Ishikawa (cell line): ENCODE data around the gene RFTN1.

ENCODE experiments used
- CEBPB ChIP-seq: IDR thresholded peaks from 2 replicates; pipeline ENCODE4 v1.6.1; 2012
- CREB1 ChIP-seq: IDR thresholded peaks from 2 replicates; pipeline ENCODE4 v1.6.1; 2012; ENCODE audit warnings: low read depth
- EGR1 ChIP-seq: IDR thresholded peaks from 2 replicates; pipeline ENCODE4 v1.6.1; 2012
- EP300 ChIP-seq: IDR thresholded peaks from 2 replicates; pipeline ENCODE4 v1.6.1; 2012; ENCODE audit warnings: borderline replicate concordance
- FOXM1 ChIP-seq: IDR thresholded peaks from 2 replicates; pipeline ENCODE4 v1.6.1; 2012; ENCODE audit warnings: low read depth, borderline replicate concordance
- NFIC ChIP-seq: IDR thresholded peaks from 2 replicates; pipeline ENCODE4 v1.6.1; 2012
- RAD21 ChIP-seq: IDR thresholded peaks from 2 replicates; pipeline ENCODE4 v1.6.1; 2012; ENCODE audit warnings: low read depth
- TAF1 ChIP-seq: IDR thresholded peaks from 2 replicates; pipeline ENCODE4 v1.6.1; 2012; ENCODE audit warnings: low read depth, mild to moderate bottlenecking
- TCF12 ChIP-seq: IDR thresholded peaks from 2 replicates; pipeline ENCODE4 v1.6.1; 2012; ENCODE audit warnings: low read depth
- YY1 ChIP-seq: IDR thresholded peaks from 2 replicates; pipeline ENCODE4 v1.6.1; 2012; ENCODE audit warnings: low read depth
- TF ChIP-seq, protein P1 (sequence below): IDR thresholded peaks from 2 replicates; pipeline ENCODE4 v1.6.1; 2012; ENCODE audit warnings: low read depth, mild to moderate bottlenecking
- TF ChIP-seq, protein P2 (sequence below): IDR thresholded peaks from 2 replicates; pipeline ENCODE4 v1.6.1; 2012

DNA sequence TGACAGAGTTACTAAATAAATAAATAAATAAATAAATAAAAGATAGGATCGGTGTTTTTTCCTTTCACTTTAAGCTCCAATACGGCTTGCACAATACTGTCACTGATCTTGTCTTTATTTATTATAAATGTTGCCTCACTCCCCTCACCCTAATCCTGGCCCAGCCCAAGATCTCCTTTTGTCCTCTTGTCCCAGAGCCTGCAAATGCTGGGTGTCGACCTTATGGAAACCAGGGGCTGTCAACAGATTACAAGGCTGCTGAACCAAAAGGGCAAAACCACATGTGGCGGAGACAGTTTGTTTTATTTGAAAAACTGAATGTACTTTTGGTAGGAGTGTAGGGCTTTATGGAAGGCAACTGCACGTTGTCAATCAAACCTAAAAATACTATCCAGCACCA lies 75.9 kb downstream of the RFTN1 start:
- TF ChIP-seq CEBPB: no peak
- TF ChIP-seq NFIC: no peak
- TF ChIP-seq, protein P1, sequence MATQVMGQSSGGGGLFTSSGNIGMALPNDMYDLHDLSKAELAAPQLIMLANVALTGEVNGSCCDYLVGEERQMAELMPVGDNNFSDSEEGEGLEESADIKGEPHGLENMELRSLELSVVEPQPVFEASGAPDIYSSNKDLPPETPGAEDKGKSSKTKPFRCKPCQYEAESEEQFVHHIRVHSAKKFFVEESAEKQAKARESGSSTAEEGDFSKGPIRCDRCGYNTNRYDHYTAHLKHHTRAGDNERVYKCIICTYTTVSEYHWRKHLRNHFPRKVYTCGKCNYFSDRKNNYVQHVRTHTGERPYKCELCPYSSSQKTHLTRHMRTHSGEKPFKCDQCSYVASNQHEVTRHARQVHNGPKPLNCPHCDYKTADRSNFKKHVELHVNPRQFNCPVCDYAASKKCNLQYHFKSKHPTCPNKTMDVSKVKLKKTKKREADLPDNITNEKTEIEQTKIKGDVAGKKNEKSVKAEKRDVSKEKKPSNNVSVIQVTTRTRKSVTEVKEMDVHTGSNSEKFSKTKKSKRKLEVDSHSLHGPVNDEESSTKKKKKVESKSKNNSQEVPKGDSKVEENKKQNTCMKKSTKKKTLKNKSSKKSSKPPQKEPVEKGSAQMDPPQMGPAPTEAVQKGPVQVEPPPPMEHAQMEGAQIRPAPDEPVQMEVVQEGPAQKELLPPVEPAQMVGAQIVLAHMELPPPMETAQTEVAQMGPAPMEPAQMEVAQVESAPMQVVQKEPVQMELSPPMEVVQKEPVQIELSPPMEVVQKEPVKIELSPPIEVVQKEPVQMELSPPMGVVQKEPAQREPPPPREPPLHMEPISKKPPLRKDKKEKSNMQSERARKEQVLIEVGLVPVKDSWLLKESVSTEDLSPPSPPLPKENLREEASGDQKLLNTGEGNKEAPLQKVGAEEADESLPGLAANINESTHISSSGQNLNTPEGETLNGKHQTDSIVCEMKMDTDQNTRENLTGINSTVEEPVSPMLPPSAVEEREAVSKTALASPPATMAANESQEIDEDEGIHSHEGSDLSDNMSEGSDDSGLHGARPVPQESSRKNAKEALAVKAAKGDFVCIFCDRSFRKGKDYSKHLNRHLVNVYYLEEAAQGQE: no peak
- no peak for TF ChIP-seq RAD21
- no peak for TF ChIP-seq TAF1
- TF ChIP-seq EP300: no peak
- no peak for TF ChIP-seq YY1
- TF ChIP-seq, protein P2, sequence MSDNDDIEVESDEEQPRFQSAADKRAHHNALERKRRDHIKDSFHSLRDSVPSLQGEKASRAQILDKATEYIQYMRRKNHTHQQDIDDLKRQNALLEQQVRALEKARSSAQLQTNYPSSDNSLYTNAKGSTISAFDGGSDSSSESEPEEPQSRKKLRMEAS: no peak
- no peak for TF ChIP-seq EGR1
- TF ChIP-seq FOXM1: no peak
- TF ChIP-seq TCF12: no peak
- TF ChIP-seq CREB1: no peak
